Measurements from ENCODE around the gene KDM7A. TPM values are rescaled to one million over a fixed set of nuclear protein-coding genes. Genes with fewer than 3 reads are reported as not detected.
A peak's percentile ranks its signal among the peaks of the same experiment; 100 is the strongest.

The KDM7A gene
- total RNA-seq, 1 experiment from 2014 or later: 2.2 TPM

GRCh38 chr7:140056431-140057142, 120.2 kb downstream of the KDM7A start:
- DNase-seq (ENCODE audit: low read depth): no peak

- DNase-seq (ENCODE audit: low read depth): no peak
Observed at GRCh38 chr7:140055833-140056232, 121.0 kb downstream of the KDM7A start.

- DNase-seq (ENCODE audit: low read depth): no peak
Observed at GRCh38 chr7:140054751-140055150, 122.0 kb downstream of the KDM7A start.

- DNase-seq (ENCODE audit: low read depth): no peak
Observed at GRCh38 chr7:140053812-140054539, 122.8 kb downstream of the KDM7A start.

- no peak for DNase-seq (ENCODE audit: low read depth)
Observed at GRCh38 chr7:140051820-140052219, 125.0 kb downstream of the KDM7A start.

GRCh38 chr7:140050100-140050499, 126.7 kb downstream of the KDM7A start:
- no peak for DNase-seq (ENCODE audit: low read depth)

GRCh38 chr7:140049339-140050024, 127.3 kb downstream of the KDM7A start:
- DNase-seq (ENCODE audit: low read depth): peak; percentile 56

GRCh38 chr7:140048989-140049338, 127.8 kb downstream of the KDM7A start:
- DNase-seq (ENCODE audit: low read depth): no peak

- no peak for DNase-seq (ENCODE audit: low read depth)
Observed at GRCh38 chr7:140048138-140048537, 128.6 kb downstream of the KDM7A start.

GRCh38 chr7:140047197-140047596, 129.6 kb downstream of the KDM7A start:
- no peak for DNase-seq (ENCODE audit: low read depth)

GRCh38 chr7:140045697-140046096, 131.1 kb downstream of the KDM7A start:
- no peak for DNase-seq (ENCODE audit: low read depth)

- no peak for DNase-seq (ENCODE audit: low read depth)
Observed at GRCh38 chr7:140044251-140044650, 132.5 kb downstream of the KDM7A start.

- no peak for DNase-seq (ENCODE audit: low read depth)
Observed at GRCh38 chr7:140042386-140042670, 134.5 kb downstream of the KDM7A start.

GRCh38 chr7:140041659-140042385, 135.0 kb downstream of the KDM7A start:
- DNase-seq (ENCODE audit: low read depth): no peak

- DNase-seq (ENCODE audit: low read depth): no peak
Observed at GRCh38 chr7:140039896-140040295, 136.9 kb downstream of the KDM7A start.

GRCh38 chr7:140039066-140039465, 137.7 kb downstream of the KDM7A start:
- DNase-seq (ENCODE audit: low read depth): peak; percentile 17

GRCh38 chr7:140036224-140036962, 140.4 kb downstream of the KDM7A start:
- peak; percentile 13 for DNase-seq (ENCODE audit: low read depth)

- DNase-seq (ENCODE audit: low read depth): peak; percentile 47
Observed at GRCh38 chr7:140035400-140036223, 141.2 kb downstream of the KDM7A start.
